Measurements from ENCODE around the gene ADGRE2.
"Not testable (repeated sequence)": the region's sequence is repeated elsewhere in the genome, so short reads cannot be mapped to it uniquely, and the experiment has no call there.

The ADGRE2 gene

DNA sequence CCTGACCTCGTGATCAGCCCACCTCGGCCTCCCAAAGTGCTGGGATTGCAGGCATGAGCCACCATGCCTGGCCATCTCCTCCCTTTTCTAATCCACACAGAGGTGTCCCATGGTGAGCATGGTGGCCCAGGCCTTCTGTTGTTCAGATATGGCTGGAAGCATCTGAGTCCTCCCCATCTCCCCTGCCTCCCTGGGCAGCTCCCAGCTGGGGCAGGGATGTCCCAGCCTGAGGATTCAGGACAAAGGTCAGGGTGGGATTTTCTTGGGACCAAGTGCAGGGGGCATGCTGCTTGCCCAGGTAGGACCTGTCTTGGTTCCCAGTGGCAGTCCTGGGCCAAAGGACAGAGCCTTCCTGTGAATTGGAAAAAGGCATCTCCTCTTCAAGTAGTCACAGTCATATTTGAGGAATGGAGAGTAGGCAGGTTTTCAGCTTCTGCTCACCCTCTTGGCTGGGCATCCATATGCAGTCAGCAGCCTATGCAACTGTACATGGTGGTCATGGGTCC lies 10.8 kb downstream of the ADGRE2 start:
- H3K36me3 ChIP-seq (ENCODE audit: control insufficient read depth, low read length) = no peaks in the 10 kb centered on the region
- no peaks in the 10 kb centered on the region for H3F3A ChIP-seq (ENCODE audit: control insufficient read depth, insufficient read depth)
- no peaks in the 10 kb centered on the region for H3K79me2 ChIP-seq (ENCODE audit: control insufficient read depth, low read length)
- no peak overlapping the region for H3K4me2 ChIP-seq (ENCODE audit: low read length)
- H3K27ac ChIP-seq (ENCODE audit: low read depth, low read length) = no peak overlapping the region
- H3K9me2 ChIP-seq (replicated peaks; ENCODE audit: control insufficient read depth, low read length) = no peaks in the 10 kb centered on the region
- H3K4me1 ChIP-seq (ENCODE audit: control insufficient read depth, low read length) = peaks cover 5% of the 10 kb centered on the region; the same call in 1 of the 2 replicates
- TF ChIP-seq CTCF (IDR thresholded peaks at IDR 0.05; ENCODE audit: low read depth, low read length, poor library complexity, severe bottlenecking) = no peak
- H3K27me3 ChIP-seq (ENCODE audit: control insufficient read depth, low read length) = no peaks in the 10 kb centered on the region
- H4K20me1 ChIP-seq (ENCODE audit: control insufficient read depth, insufficient read depth, low read depth, low read length) = no peaks in the 10 kb centered on the region
- no peak overlapping the region for H3K4me3 ChIP-seq (ENCODE audit: low read length)
- no peaks in the 10 kb centered on the region for H3K9me3 ChIP-seq (ENCODE audit: control insufficient read depth, insufficient read depth, low read length)

- H3K27ac ChIP-seq (ENCODE audit: low read depth, low read length); H3K9me2 ChIP-seq (replicated peaks; ENCODE audit: control insufficient read depth, low read length); H3K9me3 ChIP-seq (ENCODE audit: control insufficient read depth, insufficient read depth, low read length); H3K4me3 ChIP-seq (ENCODE audit: low read length); H3K4me1 ChIP-seq (ENCODE audit: control insufficient read depth, low read length); H3K79me2 ChIP-seq (ENCODE audit: control insufficient read depth, low read length); H3K4me2 ChIP-seq (ENCODE audit: low read length); H4K20me1 ChIP-seq (ENCODE audit: control insufficient read depth, insufficient read depth, low read depth, low read length); H3F3A ChIP-seq (ENCODE audit: control insufficient read depth, insufficient read depth); H3K27me3 ChIP-seq (ENCODE audit: control insufficient read depth, low read length); H3K36me3 ChIP-seq (ENCODE audit: control insufficient read depth, low read length): not testable (repeated sequence)
Measured at GRCh38 chr19:14765841-14766240, 12.5 kb downstream of the ADGRE2 start.

GRCh38 chr19:14765403-14765802 lies 13.0 kb downstream of the ADGRE2 start:
- H3K9me2 ChIP-seq (replicated peaks; ENCODE audit: control insufficient read depth, low read length); H3K4me1 ChIP-seq (ENCODE audit: control insufficient read depth, low read length); H3K4me2 ChIP-seq (ENCODE audit: low read length); H3K27me3 ChIP-seq (ENCODE audit: control insufficient read depth, low read length); H3K27ac ChIP-seq (ENCODE audit: low read depth, low read length); H3K4me3 ChIP-seq (ENCODE audit: low read length); H4K20me1 ChIP-seq (ENCODE audit: control insufficient read depth, insufficient read depth, low read depth, low read length); H3K79me2 ChIP-seq (ENCODE audit: control insufficient read depth, low read length); H3F3A ChIP-seq (ENCODE audit: control insufficient read depth, insufficient read depth); H3K9me3 ChIP-seq (ENCODE audit: control insufficient read depth, insufficient read depth, low read length); H3K36me3 ChIP-seq (ENCODE audit: control insufficient read depth, low read length): not testable (repeated sequence)

DNA sequence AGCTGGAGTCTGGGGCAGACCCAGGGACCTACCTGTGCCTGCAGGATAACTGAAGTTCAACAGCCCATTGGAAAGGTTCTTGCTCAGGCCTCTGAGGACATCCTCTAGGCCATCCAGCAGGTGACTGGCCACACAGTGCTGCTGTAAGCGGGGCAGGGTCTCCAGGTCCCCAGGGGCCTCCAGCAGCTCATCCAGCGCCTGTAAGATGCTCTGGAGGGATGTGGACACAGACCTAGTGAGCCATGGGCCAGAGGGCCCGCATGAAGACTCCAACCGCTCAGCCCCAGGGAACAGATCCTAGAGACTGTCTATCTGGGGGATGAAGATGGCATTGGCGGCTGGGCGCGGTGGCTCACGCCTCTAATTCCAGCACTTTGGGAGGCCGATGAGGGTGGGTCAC lies 14.0 kb downstream of the ADGRE2 start:
- no peaks in the 10 kb centered on the region for H4K20me1 ChIP-seq (ENCODE audit: control insufficient read depth, insufficient read depth, low read depth, low read length)
- H3F3A ChIP-seq (ENCODE audit: control insufficient read depth, insufficient read depth) = no peaks in the 10 kb centered on the region
- no peak overlapping the region for H3K27ac ChIP-seq (ENCODE audit: low read depth, low read length)
- no peak overlapping the region for H3K4me2 ChIP-seq (ENCODE audit: low read length)
- H3K36me3 ChIP-seq (ENCODE audit: control insufficient read depth, low read length) = no peaks in the 10 kb centered on the region
- no peak overlapping the region for H3K4me3 ChIP-seq (ENCODE audit: low read length)
- no peaks in the 10 kb centered on the region for H3K9me3 ChIP-seq (ENCODE audit: control insufficient read depth, insufficient read depth, low read length)
- no peaks in the 10 kb centered on the region for H3K79me2 ChIP-seq (ENCODE audit: control insufficient read depth, low read length)
- no peaks in the 10 kb centered on the region for H3K4me1 ChIP-seq (ENCODE audit: control insufficient read depth, low read length)
- TF ChIP-seq EZH2phosphoT487 (IDR thresholded peaks at IDR 0.05; ENCODE audit: borderline replicate concordance, low read length) (no peak), CTCF (IDR thresholded peaks at IDR 0.05; ENCODE audit: low read depth, low read length, poor library complexity, severe bottlenecking) (no peak)
- H3K27me3 ChIP-seq (ENCODE audit: control insufficient read depth, low read length) = no peaks in the 10 kb centered on the region
- no peaks in the 10 kb centered on the region for H3K9me2 ChIP-seq (replicated peaks; ENCODE audit: control insufficient read depth, low read length)

Measured in DOHH2 (cell line).